ENCODE results near the gene CDCA7L. TPM values are rescaled to one million over a fixed set of nuclear protein-coding genes. Genes with fewer than 3 reads are reported as not detected.
"Not testable (repeated sequence)": the region's sequence is repeated elsewhere in the genome, so short reads cannot be mapped to it uniquely, and the experiment has no call there.

Gene CDCA7L
- total RNA-seq, 1 donor from 2014 or later: 32.2 TPM

DNA sequence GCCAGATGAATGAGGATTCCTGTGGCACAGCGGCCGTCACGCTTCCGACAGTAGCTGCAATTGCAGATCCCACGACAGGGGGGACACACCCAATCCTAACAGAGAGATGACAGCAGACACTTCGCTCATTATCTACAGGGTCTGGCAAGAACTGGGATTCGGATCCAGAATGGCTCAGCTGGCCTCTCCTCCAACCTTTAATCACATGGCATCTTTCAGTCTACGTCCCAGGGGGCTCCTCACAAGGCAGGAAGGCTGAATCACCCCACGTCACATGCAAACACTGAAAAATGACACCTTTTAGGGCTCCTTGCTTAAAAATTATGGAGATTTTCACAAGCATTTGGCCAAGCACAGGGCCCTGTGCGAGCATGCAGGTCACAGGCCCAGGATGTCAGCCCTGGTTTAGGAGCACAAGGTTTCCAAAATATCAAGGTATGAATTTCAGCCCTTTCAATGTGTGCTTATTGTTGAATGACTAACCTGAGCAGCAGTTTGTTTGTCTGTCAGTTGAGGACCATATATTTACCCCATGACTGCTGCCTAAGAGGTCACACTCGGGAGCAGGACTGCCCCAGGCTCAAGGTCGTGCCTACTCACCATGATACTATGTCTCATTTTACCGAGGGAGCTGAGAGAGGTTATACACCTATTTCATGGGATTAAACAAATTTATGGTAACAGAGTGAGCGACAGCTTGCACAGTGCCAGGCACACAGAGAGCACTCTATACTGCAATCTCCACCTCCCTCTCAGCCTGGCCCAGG, 42.5 kb downstream of the CDCA7L start:
- no peak for DNase-seq

- no peak for DNase-seq
Observed at GRCh38 chr7:21902240-21902639, 43.5 kb downstream of the CDCA7L start.

DNA sequence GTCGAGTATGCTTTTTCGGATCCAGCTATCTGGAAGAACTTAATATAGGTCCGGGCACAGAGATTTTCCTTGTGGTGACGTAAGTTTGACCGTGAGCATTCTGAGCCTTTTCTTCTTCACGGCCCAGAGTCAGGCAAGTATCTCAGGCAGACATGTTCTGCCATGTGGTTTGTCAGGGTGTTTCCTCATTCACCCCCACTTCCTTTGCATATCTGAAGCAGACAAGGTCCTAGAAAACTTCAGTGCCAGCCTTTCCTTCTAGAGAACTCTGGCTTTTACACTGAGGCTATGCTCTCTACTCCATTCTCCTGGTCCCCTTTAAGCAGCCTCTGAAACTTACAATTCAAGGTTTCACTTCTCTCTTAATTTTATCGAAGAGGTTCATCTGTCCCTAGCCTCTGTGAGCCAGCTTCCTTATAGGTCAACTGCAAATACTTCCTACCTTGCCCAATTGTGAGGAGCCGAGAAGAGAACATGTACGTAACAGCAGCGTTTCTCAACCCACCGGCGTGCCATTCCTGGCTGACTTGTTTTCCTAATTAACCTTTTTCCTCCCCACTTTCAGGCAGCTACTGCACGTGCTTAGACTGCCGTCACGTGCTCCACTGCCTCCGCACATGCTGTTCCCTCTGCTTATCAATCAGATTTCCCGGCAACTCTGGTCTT, 47.3 kb downstream of the CDCA7L start:
- no peak for DNase-seq

DNA sequence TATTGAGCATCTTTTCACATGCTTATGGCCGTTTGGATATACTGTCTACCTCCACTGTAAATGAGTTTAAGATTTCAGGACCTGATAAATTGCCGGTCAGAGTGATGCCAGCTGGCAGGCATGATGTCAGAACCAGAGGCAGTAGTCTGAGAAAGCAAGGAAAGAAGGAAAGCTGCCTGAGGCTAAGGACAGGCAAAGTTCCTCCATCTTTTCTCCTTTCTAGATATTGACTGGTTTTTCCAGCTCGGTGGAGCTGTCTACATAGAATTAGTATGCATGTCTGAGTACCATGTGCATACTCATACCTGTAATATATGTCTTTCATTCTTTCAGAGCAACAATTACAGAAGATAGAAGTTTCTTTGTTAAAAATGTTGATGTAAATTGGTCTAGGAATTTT, 52.3 kb downstream of the CDCA7L start:
- no peak for DNase-seq

DNA sequence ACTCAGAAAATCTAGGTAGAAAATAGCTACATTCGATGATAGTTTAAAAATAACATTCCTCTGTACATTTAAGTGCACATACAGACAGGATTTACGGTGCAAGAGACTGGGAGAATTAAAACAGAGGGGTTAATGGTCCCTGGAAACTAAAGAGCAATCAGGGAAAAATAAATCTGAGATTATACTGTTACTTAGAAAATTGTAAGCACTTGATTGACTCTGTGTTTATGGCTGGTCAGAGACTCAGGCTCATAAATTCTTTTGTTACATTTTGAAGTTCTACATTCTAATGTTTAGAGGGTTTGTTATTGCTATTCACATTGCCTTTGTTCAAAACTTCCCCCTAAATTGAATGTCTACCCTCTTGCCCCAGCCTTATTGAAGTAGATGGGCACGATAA, 54.4 kb downstream of the CDCA7L start:
- DNase-seq: no peak

DNA sequence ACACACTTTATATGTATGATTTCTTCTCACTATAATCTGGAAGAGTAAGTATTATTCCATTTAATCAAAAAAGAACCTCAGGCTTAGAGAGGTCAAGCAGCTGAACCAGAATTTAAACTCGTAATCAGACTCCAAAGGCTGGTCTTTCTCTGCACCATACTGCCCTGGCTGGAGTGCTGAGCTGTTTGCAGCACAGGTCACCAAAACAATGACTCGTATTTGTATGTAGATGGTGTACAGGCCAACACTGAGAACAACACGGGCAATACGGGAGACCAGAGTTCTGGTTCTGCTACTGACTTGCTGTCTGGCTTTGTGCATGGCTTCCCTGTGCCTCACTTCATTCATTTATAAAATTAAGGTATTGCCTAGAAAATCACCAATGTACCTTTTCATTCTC, 57.9 kb downstream of the CDCA7L start:
- DNase-seq: no peak

- no peak for DNase-seq
Observed at GRCh38 chr7:21887353-21887752, 58.3 kb downstream of the CDCA7L start.

DNA sequence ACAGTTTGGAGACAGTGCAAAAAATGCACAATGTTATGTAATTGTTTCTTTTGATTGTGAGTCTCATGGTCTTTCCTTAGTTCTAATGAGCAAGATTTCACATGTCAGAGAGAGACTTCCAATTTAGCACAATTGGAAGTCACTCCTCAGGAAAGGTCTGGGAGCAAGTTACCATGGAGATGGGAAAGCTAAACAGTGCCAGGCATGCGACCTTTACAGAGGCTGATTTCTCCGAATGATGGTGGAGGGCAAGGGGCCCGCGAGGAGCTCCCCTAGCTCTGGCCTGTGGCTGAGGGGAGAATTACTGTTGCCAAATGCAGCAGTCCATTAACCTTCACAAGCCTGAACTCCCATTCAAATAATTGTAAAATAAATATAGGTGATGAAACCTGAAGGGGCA, 59.3 kb downstream of the CDCA7L start:
- no peak for DNase-seq

DNA sequence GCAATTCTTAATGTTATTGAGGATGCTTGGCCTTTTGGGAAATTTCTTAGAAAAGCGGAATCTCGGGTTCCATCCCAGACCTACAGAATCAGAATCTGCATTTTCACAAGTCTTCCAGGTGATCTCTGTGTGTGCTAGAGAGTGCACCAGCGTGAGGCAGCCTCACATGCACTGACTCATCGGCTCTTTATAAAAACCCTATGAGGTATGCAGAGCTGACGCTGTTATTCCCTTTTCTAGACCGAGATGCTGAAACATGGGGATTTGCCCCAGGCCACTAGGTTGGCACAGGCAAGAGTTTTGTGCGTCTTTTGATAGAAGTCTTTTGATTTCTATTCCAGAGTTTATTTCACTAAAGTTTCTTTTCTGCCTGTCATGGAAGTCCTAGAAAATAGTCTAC, 61.2 kb downstream of the CDCA7L start:
- DNase-seq: no peak

- not testable (repeated sequence) for DNase-seq
Observed at GRCh38 chr7:21883501-21883900, 62.2 kb downstream of the CDCA7L start.

GRCh38 chr7:21883069-21883468, 62.6 kb downstream of the CDCA7L start:
- DNase-seq: no peak

DNA sequence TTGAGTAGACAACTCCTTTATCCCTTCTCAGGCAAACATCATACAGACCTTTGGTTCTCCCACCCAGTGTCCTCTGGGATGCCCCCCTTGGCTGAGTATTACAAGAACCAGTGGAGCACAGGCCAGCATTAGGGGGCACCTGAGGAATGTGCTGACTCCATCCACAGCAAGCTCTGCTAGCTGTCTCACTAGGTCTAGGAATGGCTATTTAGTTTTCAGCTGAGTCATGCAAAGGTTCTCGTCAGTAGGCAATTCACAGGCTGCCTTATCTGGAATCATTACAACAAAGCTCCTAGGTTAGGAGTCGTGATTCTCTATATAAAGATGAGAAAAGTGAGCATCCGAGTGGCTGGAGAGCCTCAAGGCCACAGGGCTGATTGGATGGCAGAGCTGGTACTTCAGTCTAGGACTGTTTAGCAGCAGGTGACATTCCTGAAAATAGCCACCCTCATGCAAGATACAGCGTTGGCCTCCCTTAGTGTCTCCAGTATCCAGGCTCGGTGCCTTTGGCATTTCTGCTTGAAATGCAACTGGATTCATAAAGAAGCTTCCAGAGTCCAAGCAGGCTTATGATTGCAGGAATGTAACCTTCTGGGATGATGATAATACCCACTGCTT, 75.8 kb downstream of the CDCA7L start:
- no peak for DNase-seq

- no peak for DNase-seq
Observed at GRCh38 chr7:21868576-21868850, 77.2 kb downstream of the CDCA7L start.

DNA sequence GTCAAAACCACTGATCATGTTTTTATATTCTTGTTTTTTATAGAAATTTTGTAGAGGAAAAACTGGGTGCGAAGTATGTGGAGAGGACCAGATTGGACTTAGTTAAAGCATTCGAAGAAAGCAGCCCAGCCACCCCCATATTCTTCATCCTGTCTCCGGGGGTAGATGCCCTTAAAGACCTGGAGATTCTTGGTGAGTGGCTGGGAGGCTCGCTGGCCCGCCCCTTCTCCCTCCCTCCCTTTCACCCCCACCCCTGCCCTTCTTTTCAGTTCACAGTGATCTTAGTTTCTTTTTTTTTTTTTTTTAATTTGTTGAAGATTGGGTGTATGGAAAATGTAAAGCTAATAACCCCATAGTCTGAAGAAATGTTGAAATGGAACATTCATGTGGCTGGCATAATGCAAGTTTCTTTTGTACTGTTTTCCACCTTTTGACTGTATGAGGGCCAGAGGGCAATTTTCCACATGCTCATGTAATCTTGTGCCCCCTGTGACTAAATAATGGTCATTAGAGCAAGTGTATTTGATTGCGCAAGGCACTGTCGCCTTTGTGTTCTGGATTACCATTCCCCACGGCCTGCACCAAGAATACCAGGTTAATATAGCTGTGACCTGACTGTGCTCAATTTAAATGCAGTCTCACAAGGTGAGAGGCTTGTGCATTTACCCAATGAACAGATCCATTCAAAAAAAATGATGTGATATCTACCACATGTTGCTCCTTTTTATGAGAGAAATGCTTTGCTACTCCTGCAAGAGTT, 77.7 kb downstream of the CDCA7L start:
- DNase-seq: no peak

DNA sequence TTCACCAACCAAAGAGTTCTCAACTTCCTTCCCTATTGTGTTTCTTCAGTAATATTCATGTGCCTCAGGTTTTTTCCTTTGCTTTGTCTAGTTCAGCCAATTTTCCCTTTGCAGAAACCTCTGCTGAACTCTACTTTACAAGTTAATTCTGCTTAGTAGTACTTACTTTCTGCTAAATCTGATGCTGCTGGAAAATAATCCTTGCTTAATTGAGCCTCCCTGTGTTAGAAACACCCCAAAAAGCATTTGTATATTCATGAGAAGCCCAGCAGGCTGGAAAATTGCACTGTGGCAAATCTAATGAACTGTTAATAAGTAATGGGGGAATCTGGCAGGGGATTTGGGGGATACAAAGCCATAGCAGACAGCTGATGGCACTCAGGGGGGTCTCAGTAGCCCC, 78.5 kb downstream of the CDCA7L start:
- no peak for DNase-seq

DNA sequence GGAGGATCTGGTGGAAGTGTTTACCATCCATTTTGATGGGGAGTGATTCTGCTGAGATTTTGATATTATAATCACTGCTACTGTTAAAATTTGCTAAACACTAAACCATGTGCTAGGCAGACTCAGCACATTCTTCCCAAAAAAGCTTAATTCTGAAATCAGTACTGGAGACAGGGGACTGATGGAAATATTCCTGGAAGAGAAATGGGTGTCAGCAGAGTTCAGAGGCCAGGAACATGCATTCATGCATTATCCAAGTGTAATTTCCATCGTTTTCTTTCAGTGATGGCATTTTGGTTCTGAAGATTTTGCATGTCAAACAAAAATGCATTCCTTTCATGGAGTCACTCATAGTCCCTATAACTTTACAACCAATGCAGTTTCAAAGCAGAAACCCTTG, 79.0 kb downstream of the CDCA7L start:
- DNase-seq: no peak

DNA sequence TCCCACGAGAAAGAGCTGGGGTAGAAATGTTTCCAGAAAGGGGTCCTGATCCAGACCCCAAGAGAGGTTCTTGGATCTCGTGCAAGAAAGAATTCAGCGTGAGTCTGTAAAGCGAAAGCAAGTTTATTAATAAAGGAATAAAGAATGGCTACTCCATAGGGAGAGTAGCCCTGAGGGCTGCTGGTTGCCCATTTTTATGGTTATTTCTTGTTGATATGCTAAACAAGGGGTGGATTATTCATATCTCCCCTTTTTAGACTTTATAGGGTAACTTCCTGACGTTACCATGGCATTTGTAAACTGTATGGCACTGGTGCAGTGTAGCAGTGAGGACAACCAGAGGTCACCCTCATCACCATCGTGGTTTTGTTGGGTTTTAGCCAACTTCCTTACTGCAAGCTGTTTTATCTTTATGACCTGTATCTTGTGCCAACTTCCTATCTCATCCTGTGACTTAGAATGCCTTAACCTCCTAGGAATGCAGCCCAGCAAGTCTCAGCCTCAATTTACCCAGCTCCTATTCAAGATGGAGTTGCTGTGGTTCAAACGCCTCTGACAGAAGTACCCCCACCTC, 80.0 kb downstream of the CDCA7L start:
- DNase-seq: not testable (repeated sequence)

DNA sequence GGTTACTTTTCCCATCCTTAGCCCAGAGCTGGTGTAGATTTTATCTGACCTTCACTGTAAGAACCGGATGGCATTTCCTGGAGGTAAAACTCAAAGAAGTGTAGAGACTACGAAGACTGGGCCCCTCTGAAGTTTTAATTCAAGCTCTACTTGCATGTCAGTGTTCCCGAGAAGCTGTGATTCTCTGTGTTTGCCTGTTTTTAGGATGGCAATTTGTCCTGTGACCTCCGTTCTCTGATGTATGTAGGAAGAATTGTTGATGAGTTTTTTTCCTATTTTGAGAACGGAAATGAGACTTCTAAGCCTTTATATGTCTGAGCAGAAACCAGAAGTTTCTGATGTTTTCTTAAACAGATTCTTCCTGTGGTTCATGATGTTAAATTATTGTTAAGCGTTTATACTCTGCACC, 94.1 kb downstream of the CDCA7L start:
- DNase-seq: no peak
